Globus pallidus (tissue), 1 donor: ENCODE results near the gene AIP.

Experiments used
- DNase-seq: peaks from one replicate; pipeline ENCODE4 v3.0.0-alpha.2; 2015; ENCODE audit warnings: low spot score

The AIP gene

GRCh38 chr11:67482827-67483798, at the start of gene AIP:
AIP (plus strand) TSS chr11:67483026; CDS start chr11:67483159, 133 bp downstream.
- peak; percentile 97 for DNase-seq

DNA sequence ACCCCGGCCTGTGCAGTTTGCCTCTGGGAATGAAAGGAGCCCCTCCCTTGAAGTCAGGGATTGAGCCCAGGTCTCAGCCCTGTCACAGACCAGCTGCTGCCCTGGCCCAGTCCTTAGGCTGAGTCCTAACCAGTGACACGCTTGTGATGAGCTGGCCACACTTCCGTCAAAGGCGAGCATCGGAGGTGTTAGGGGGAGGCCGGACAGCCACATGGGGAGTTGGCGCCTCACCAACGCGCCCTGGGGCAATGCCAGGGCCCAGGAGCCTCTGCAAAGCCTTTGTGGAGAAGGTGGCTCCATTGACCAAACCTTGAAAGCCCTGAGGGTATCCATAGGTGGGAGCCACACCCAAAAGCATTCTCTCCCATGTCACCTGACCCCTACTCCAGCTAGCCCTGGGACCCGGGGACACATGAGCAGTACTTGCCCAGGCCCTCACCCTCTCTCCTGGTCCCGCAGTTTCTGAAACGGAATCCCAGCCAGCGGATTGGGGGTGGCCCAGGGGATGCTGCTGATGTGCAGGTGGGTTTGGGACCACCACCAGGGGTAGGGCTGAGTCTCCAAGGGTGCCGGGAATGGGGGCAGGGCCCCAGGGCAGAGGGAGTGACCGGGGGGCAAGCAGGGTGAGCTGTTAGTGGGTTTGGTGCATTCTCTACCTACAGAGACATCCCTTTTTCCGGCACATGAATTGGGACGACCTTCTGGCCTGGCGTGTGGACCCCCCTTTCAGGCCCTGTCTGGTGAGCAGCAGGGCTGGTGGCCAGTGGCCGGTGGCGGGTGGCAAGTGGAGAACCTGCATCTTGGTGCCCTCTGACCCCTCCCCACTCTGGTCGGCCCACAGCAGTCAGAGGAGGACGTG, 49.1 kb upstream of the AIP start:
- DNase-seq: no peak

DNA sequence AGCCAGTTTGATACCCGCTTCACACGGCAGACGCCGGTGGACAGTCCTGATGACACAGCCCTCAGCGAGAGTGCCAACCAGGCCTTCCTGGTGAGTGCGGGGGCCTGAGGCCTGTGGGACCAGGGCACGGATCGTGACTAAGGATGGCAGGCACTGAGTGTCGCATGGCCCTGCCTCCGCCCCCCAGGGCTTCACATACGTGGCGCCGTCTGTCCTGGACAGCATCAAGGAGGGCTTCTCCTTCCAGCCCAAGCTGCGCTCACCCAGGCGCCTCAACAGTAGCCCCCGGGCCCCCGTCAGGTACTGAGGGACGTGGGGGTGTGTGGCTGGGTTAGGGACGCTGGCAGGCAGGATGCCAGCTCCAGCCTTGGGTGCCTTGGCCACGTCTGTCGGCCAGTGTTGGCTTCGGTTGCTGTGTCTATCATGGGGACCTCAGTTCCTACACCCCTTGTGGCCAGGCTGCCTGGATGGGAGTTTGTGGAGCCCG, 48.4 kb upstream of the AIP start:
- DNase-seq: no peak

DNA sequence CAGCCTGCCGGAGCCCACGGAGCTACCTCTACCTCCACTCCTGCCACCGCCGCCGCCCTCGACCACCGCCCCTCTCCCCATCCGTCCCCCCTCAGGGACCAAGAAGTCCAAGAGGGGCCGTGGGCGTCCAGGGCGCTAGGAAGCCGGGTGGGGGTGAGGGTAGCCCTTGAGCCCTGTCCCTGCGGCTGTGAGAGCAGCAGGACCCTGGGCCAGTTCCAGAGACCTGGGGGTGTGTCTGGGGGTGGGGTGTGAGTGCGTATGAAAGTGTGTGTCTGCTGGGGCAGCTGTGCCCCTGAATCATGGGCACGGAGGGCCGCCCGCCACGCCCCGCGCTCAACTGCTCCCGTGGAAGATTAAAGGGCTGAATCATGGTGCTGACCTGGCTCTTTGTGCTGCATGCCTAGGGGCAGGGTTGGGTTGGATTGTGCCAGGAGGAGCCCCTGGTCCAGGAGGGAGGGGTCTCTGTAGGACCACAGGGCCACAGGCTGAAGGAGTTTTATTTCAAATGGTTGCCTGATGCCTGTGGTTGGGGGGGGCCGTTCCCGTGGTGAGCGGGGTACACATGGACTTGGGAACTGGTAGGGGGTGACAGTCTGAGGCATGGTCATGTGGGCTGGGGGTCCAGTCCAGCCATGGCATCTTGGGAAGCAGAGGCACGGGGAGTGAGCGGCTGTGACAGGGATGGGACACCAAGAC, 47.6 kb upstream of the AIP start:
- no peak for DNase-seq

DNA sequence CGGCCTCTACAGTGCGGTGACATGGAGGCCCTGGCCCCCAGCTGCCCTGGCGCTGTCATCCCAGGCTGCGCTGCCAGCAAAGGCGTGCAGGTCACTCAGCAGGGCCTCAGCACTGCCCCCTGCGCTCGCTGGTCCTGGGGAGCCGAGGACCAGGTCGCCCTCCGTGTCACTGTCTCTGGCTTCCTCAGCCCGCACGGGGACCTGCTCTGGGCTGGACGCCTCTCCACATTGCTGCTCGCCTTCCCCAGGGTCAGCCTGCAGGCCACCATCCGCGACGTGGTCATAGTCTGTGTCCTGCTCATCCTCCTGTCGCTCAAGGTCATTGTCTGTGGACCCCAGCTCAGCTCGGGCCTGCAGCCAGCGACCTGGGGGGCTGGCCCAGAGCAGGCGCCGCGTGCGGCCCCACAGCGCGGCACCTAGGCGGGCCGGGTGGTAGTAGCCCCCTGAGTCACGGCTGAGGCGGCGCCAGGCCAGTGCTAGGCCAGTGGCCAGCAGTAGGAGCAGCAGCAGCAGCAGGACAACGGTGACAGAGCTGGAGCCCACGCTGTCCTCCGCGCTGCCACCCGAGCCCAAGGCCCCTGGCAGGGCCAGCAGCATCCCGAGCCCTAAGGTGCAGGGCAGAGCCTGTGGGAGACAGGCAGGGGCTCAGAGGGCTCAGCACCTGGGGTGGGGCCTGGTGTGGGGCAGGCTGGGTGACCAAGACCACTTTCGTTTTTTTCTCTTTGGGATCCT, 46.9 kb upstream of the AIP start:
- DNase-seq: no peak

- DNase-seq: no peak
Observed at GRCh38 chr11:67436459-67437081, 46.3 kb upstream of the AIP start.

GRCh38 chr11:67437082-67437808, 45.6 kb upstream of the AIP start, which contains the start of gene PTPRCAP:
PTPRCAP (minus strand) TSS chr11:67437682; CDS start chr11:67437619, 63 bp downstream.
- DNase-seq: no peak

DNA sequence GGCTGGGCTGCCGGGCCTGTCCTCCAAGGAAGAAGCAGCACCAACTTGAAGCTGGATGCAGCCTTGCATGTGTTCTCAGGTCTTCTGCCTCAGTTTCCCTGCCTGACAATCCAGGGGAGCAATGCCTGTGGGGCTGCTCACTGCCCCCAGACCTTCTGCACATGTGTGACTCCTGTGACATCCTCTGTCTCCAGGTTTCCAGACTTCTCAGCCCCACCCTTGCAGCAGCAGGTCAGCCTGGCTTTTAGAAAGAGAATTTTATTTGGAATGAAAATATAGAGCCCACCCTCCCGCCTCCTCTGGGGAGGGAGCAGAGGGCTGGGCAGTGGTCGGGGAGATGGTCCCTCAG, 45.0 kb upstream of the AIP start:
- DNase-seq: no peak

DNA sequence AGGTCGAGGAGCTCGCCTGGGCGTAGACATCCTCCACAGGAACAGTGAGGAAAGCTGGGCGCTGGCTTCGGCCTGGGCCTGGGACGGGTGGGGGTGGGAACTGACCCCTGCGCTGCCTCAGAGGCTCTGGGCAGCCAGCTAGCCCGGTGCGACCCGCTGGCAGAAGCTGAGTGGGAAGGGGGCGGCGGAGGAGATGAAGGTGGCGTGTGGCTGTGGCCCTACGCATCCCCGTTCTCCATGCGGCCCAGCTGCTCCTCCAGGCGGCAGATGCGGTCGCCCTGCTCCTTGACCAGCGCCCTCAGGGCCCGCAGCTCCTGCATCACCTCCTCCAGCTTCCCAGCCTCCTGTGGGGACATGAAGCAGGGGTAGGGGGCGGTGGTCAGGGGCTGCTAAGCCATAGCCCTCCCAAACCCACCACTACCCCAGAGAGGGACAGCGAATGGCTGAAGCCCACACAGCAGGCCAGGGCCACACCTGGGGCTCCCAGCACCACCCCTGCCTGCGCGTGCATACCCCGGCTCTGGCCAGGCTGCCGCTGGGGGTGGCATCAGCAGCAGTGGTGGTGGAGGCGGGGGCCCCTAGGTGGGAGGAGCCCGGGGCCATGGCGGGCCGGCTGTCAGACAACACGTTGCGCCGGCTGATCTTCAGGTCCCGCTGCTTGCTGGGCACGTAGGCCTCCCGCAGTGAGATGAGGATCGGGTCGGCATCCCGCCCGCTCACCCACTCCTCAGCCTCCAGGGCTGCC, 44.5 kb upstream of the AIP start:
- DNase-seq: no peak

DNA sequence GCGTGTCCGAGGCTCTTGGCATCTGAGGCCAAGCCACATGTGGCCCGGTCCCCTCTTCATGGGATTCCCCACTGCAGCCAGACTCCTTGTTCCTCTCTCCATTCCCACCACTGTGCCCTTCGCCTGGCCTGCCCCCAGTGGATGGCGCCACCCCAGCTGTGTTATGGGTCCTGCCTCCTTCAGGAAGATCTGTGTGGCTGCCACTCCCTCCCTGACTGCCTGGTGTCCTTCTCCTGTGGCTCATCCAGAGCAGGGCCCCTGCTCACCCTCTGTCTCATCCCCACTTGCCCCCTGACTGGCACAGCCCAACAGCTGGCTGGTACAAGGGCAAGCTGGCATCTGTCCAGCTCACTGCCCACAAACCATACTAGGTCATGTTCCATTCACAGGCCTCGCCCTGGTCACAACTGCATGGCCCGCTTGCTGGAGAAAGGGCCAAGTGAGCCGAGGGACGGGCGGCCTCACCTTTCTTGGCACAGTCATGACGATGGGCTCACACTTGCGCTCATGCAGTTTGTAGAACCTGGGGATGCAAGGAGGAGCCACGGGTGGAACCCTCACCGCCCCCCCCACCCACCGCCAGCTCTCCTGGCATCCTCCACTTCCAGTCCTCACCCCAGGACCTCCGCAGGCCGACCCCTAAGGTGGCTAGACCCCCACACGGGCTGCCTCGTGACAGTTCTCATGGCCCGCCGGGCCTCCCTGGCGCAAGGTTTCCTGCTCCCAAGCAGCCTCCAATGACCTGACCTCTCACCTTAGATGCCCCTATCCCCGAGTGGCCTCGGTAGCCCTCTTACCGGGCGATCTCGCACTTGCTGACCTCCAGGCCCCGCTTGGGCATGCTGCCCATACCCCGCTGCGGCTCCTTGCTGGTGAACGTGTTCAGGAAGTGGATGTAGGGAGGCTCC, 43.3 kb upstream of the AIP start:
- no peak for DNase-seq

GRCh38 chr11:67440229-67441097, 42.4 kb upstream of the AIP start:
- DNase-seq: no peak

- DNase-seq: no peak
Observed at GRCh38 chr11:67441098-67441563, 41.7 kb upstream of the AIP start.

GRCh38 chr11:67441731-67442351, 41.0 kb upstream of the AIP start:
- DNase-seq: no peak

GRCh38 chr11:67442504-67443404, 40.1 kb upstream of the AIP start:
- no peak for DNase-seq

- DNase-seq: no peak
Observed at GRCh38 chr11:67445515-67445914, 37.3 kb upstream of the AIP start.

DNA sequence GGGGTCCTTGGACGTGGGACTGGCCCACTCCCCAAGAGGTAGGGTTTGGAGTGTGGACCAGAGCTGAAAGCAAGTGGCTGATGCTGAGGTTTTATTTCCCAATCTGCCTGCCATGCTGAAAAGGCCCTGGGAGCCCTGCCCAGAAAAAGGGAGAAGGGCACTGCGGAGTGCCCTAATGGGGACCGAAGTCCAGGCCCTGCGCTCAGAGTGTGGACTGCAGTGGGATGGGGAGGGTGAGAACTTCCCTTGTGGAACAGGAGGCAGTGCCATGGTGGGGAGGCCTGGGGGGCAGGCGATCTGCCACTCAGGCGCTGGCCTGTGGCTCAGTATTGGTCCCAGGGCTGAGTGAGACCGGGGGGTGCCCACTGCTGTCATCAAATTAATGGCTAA, 34.6 kb upstream of the AIP start:
- DNase-seq: no peak
